IMR-90 (cell line): Measurements from ENCODE around the gene FAM131C. TPM values are rescaled to one million over a fixed set of nuclear protein-coding genes. Genes with fewer than 3 reads are reported as not detected.

Experiments
- ATAC-seq: fragments of 200-7000 bp; cut with Tn5 transposase; 2 replicates; pipeline ENCODE4 v1.9.1; 2020; ENCODE audit warnings: low read depth, mild to moderate bottlenecking, moderate library complexity
- BruUV-seq: library from RNA; stranded (reverse); fragments of 400-500 nt; replicated peaks from 2 replicates; lab custom pipeline; 2021; lab: Mats Ljungman, UMichigan
- CTCF ChIA-PET: fragments of 300-600 bp; formaldehyde crosslinking; extraction: SDS; loops from one replicate; lab custom pipeline; 2021; ENCODE audit warnings: antibody characterized with exemption; lab: Yijun Ruan, JAX
- POLR2A ChIA-PET: fragments of 300-600 bp; sonication (Branson Sonifier 250); formaldehyde crosslinking; loops from one replicate; lab custom pipeline; 2022; ENCODE audit warnings: antibody characterized with exemption; ENCODE audit not compliant: unreplicated experiment; lab: Charles Lee
- DNase-seq: peaks from one replicate; pipeline ENCODE4 v3.0.0; 2013
- H2AFZ ChIP-seq: replicated peaks from 2 replicates; pipeline ENCODE3; 2013; ENCODE audit warnings: low read length, mild to moderate bottlenecking; ENCODE audit not compliant: poor library complexity
- H2AK5ac ChIP-seq: 2 replicates; pipeline ENCODE4 v1.6.1; 2013; ENCODE audit warnings: low read depth, low read length, inconsistent platforms
- H2AK9ac ChIP-seq: replicated peaks from 2 replicates; pipeline ENCODE3; 2013; ENCODE audit warnings: mild to moderate bottlenecking, low read depth, low read length, moderate library complexity; ENCODE audit not compliant: poor library complexity
- H2BK120ac ChIP-seq: 2 replicates; pipeline ENCODE4 v1.6.1; 2013; ENCODE audit warnings: low read depth, low read length, inconsistent platforms
- H2BK15ac ChIP-seq: 3 replicates; pipeline ENCODE4 v1.6.1; 2013; ENCODE audit warnings: low read depth, low read length, inconsistent platforms
- H2BK20ac ChIP-seq: 2 replicates; pipeline ENCODE4 v1.6.1; 2013; ENCODE audit warnings: low read depth, mild to moderate bottlenecking, inconsistent platforms, low read length, moderate library complexity
- H2BK5ac ChIP-seq: 2 replicates; pipeline ENCODE4 v1.6.1; 2013; ENCODE audit warnings: mild to moderate bottlenecking, low read depth, low read length, inconsistent platforms; ENCODE audit not compliant: poor library complexity, severe bottlenecking
- H3K14ac ChIP-seq: replicated peaks from 2 replicates; pipeline ENCODE4 v1.6.1; 2013; ENCODE audit warnings: low read depth, low read length, inconsistent platforms
- H3K18ac ChIP-seq: 2 replicates; pipeline ENCODE4 v1.6.1; 2013; ENCODE audit warnings: low read depth, low read length, control low read depth
- H3K23ac ChIP-seq: 2 replicates; pipeline ENCODE4 v1.6.1; 2013; ENCODE audit warnings: low read depth, low read length, inconsistent platforms
- H3K27ac ChIP-seq: 2 replicates; pipeline ENCODE4 v1.5.1; 2013; ENCODE audit warnings: mild to moderate bottlenecking, control low read depth, low read length; ENCODE audit not compliant: insufficient read depth
- H3K27me3 ChIP-seq: 2 replicates; pipeline ENCODE4 v1.6.1; 2013; ENCODE audit warnings: low read length; ENCODE audit not compliant: control insufficient read depth, insufficient read depth
- H3K36me3 ChIP-seq: 2 replicates; pipeline ENCODE4 v1.6.1; 2013; ENCODE audit warnings: low read length, mixed read lengths; ENCODE audit not compliant: control insufficient read depth, insufficient read depth
- H3K4ac ChIP-seq: 2 replicates; pipeline ENCODE4 v1.6.1; 2013; ENCODE audit warnings: low read depth, low read length, inconsistent platforms
- H3K4me1 ChIP-seq: 2 replicates; pipeline ENCODE4 v1.6.1; 2013; ENCODE audit warnings: low read length, mixed read lengths; ENCODE audit not compliant: control insufficient read depth, insufficient read depth
- H3K4me2 ChIP-seq: 2 replicates; pipeline ENCODE4 v1.6.1; 2013; ENCODE audit warnings: low read depth, mild to moderate bottlenecking, control low read depth, low read length, moderate library complexity
- H3K4me3 ChIP-seq: 2 replicates; pipeline ENCODE4 v1.5.1; 2013; ENCODE audit warnings: low read depth, mild to moderate bottlenecking, control low read depth, low read length, moderate library complexity; ENCODE audit not compliant: insufficient read depth
- H3K56ac ChIP-seq: 2 replicates; pipeline ENCODE4 v1.6.1; 2013; ENCODE audit warnings: low read length, inconsistent platforms; ENCODE audit not compliant: insufficient read depth; ENCODE audit errors: extremely low read depth
- H3K79me1 ChIP-seq, 2 experiments: 2 replicates each; pipeline ENCODE4 v1.6.1; 2013; ENCODE audit warnings: low read length in 2 of 2, inconsistent platforms in 1 of 2, low read depth in 1 of 2
- H3K9ac ChIP-seq: 2 replicates; pipeline ENCODE4 v1.6.1; 2013; ENCODE audit warnings: low read depth, low read length, control low read depth
- H3K9me1 ChIP-seq: 2 replicates; pipeline ENCODE4 v1.6.1; 2013; ENCODE audit warnings: low read length, inconsistent platforms; ENCODE audit not compliant: insufficient read depth
- H3K9me3 ChIP-seq: 2 replicates; pipeline ENCODE4 v1.6.1; 2013; ENCODE audit warnings: low read length; ENCODE audit not compliant: control insufficient read depth, insufficient read depth
- H4K20me1 ChIP-seq: 2 replicates; pipeline ENCODE4 v1.6.1; 2013; ENCODE audit warnings: low read length, inconsistent platforms; ENCODE audit not compliant: insufficient read depth
- H4K5ac ChIP-seq: 2 replicates; pipeline ENCODE4 v1.6.1; 2013; ENCODE audit warnings: mild to moderate bottlenecking, low read depth, low read length, control low read depth
- H4K8ac ChIP-seq, 2 experiments: 2 replicates each; pipeline ENCODE4 v1.6.1; 2013; ENCODE audit warnings: low read depth in 2 of 2, low read length in 2 of 2, control low read depth in 1 of 2, inconsistent platforms in 1 of 2
- H4K91ac ChIP-seq: 2 replicates; pipeline ENCODE4 v1.6.1; 2013; ENCODE audit warnings: low read depth, low read length, inconsistent platforms; ENCODE audit not compliant: insufficient read depth
- CEBPB ChIP-seq: IDR thresholded peaks from 2 replicates; pipeline ENCODE4 v1.6.1; 2012; ENCODE audit warnings: low read depth, low read length, improper control_type of control experiment
- CHD1 ChIP-seq: IDR thresholded peaks from 2 replicates; pipeline ENCODE4 v1.6.1; 2012; ENCODE audit warnings: low read depth, low read length, improper control_type of control experiment
- FOS ChIP-seq: fragments of 150-350 bp; IDR thresholded peaks from 2 replicates; pipeline ENCODE4 v1.6.1; 2016; ENCODE audit warnings: low read depth, low read length
- MXI1 ChIP-seq: IDR thresholded peaks from 2 replicates; pipeline ENCODE4 v1.6.1; 2012; ENCODE audit warnings: low read depth, mild to moderate bottlenecking, low read length, moderate library complexity, borderline replicate concordance
- RFX5 ChIP-seq: IDR thresholded peaks from 2 replicates; pipeline ENCODE4 v1.8.0; 2012; ENCODE audit warnings: low read depth, mild to moderate bottlenecking, low read length, moderate library complexity
- WGBS, 2 experiments: methylation state at CpG; one replicate each; pipeline versions ENCODE4 v1.1.5 to v1.1.7; 2013; ENCODE audit warnings: missing lambda C conversion rate in 2 of 2; ENCODE audit not compliant: insufficient read length in 1 of 2; ENCODE audit errors: extremely low coverage in 2 of 2; 5-methylcytosine and 5-hydroxymethylcytosine counted together
- dilution Hi-C: fragments of 300-500 bp; cut with HindIII; formaldehyde crosslinking; loops from one replicate; pipeline ENCODE4 v1.14.3; 2018; ENCODE audit warnings: low sequenced_read_pairs; ENCODE audit not compliant: unreplicated experiment
- in situ Hi-C: fragments of 300-500 bp; cut with MboI; formaldehyde crosslinking; loops from 3 replicates; pipeline ENCODE4 v1.14.3; 2019; ENCODE audit warnings: low sequenced_read_pairs, inconsistent platforms, mixed read lengths
- intact Hi-C: fragments of 100-400 bp; cut with micrococcal nuclease; formaldehyde crosslinking; loops from 2 replicates; pipeline ENCODE4 v1.10.0; 2022
- polyA plus RNA-seq, 3 experiments: library from polyadenylated mRNA; depleted of rRNA; stranded (reverse); fragments of >200 nt; gene quantifications; 2 replicates each; pipeline ENCODE4 v1.2.3, GENCODE V29; 2012; ENCODE audit warnings: low replicate concordance in 1 of 3
- total RNA-seq: library from RNA; depleted of rRNA; stranded (reverse); fragments of >200 nt; gene quantifications from 2 replicates; pipeline ENCODE4 v1.2.3, GENCODE V29; 2012
- TF ChIP-seq, protein P1 (sequence below): fragments of 150-350 bp; IDR thresholded peaks from 2 replicates; pipeline ENCODE4 v1.6.1; 2017; ENCODE audit warnings: mild to moderate bottlenecking, antibody characterized with exemption, low read length, low read depth

The FAM131C gene
- total and polyA plus RNA-seq, 2 of the 4 experiments (the other 2 are of a cell fraction) = 0.18 to 1.0 TPM

DNA sequence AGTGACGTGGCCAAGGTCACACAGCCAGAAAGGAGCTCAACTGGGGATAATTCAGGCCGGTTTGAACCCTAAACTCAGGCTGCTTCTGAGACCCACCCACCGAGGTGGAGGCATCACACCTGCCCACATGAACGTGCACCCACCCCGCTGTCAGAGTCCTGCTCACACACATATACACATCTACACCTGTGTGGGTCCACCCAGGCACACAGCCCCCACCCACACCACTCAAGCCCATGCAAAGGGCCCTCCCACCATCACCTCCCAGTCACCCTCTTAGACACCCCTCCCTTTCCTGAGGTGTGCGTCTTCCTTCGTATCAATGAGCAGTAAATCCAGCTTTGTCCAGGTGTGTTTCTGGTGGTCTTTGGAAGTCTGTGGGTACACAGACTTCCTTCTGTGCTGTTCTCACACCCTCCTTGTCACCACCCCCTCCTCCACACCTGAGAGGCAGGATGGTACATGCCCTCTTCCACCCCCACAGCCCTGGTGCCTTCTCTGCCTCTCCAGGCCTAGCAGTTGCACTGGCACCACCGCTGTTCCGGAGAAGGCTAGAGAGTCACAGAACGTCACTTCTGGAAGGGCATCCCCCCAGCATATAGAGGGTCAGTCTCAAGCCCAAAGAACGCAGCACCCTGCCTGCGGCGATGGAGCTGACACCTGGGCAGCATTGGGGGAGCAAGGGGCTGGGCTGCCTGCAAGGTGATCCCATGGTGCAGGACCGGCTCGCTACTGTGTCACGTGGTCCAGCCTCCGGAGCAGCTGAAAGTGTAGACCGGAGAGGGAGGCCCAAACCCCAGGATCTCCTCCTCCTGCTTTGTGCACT, 18.9 kb upstream of the FAM131C start (continued):
- TF ChIP-seq MXI1 = no peak

DNA sequence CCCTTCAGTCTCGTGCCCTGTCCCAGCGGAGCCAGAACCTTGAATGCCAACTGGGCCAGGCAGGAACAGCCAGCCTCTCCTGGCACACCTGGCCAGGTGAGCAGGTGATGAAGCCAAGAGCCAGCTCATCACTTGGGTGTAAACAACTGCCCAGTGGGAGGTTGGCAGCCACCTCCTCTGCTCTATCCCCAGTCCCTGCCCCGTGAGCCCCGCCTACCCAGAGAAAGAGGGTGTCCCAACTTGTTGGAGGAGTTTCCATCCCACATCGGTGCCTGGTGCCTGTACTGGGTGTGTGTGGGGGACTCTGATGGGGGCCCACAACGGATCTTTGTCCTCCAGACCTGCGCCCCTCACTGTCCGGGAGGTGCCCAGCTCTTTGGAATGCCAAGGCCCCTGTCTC, 17.8 kb upstream of the FAM131C start:
- in situ Hi-C loops = no loop called here
- no peak for ATAC-seq

More for the DNA sequence above, 17.8 kb upstream of the FAM131C start:
- WGBS, 2 experiments = 90% methylated on average over 2 of the region's 8 CpGs; no CpG with 5 or more reads in 1 of the 2 experiments
- Histone ChIP-seq H3K56ac (no peak overlapping the region), H2AK9ac (no peak overlapping the region), H2BK15ac (no peak overlapping the region), H3K4me2 (no peak overlapping the region), H3K27me3 (peaks cover 4% of the 10 kb centered on the region; the same call in 1 of the 2 replicates), H3K36me3 (no peaks in the 10 kb centered on the region), H3K23ac (no peak overlapping the region), H3K4ac (no peak overlapping the region), H3K9ac (no peak overlapping the region), H3K18ac (no peak overlapping the region), H4K20me1 (no peaks in the 10 kb centered on the region), H3K14ac (no peak overlapping the region), H4K8ac (no peak overlapping the region), H3K27ac (no peak overlapping the region), H4K91ac (no peak overlapping the region), H4K5ac (no peak overlapping the region), H2BK20ac (no peak overlapping the region), H2BK5ac (no peak overlapping the region), H2BK120ac (no peak overlapping the region), H3K4me1 (peaks cover 8% of the 10 kb centered on the region), H2AFZ (no peak overlapping the region), H3K79me1 (no peaks in the 10 kb centered on the region), H3K4me3 (no peak overlapping the region), H2AK5ac (no peak overlapping the region), H3K9me1 (no peaks in the 10 kb centered on the region), H3K9me3 (no peaks in the 10 kb centered on the region)
- intact Hi-C loops = no loop called here
- ChIA-PET CTCF (no interaction called here), POLR2A (no interaction called here)
- dilution Hi-C loops = no loop called here
- no peak for DNase-seq
- no TSS peak for BruUV-seq
- TF ChIP-seq RFX5 (no peak), CEBPB (no peak), MXI1 (no peak), FOS (no peak), CHD1 (no peak)
- TF ChIP-seq, protein P1, sequence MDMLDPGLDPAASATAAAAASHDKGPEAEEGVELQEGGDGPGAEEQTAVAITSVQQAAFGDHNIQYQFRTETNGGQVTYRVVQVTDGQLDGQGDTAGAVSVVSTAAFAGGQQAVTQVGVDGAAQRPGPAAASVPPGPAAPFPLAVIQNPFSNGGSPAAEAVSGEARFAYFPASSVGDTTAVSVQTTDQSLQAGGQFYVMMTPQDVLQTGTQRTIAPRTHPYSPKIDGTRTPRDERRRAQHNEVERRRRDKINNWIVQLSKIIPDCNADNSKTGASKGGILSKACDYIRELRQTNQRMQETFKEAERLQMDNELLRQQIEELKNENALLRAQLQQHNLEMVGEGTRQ = no peak
